Smooth muscle cell of the pulmonary artery (primary cell): ENCODE data around the gene PSMB1. TPM values are rescaled to one million over a fixed set of nuclear protein-coding genes. Genes with fewer than 3 reads are reported as not detected.

Source experiments
- total RNA-seq: library from RNA; depleted of rRNA; stranded (reverse); fragments of >200 nt; gene quantifications from 2 replicates; pipeline ENCODE4 v1.2.3, GENCODE V29; 2014

Gene PSMB1
- 180 and 233 TPM in 2 replicates for total RNA-seq

GRCh38 chr6:170552765-170553533 is at the start of gene PSMB1:
Gene PSMB1 (minus strand): TSS chr6:170553307. CDS start chr6:170553242, 65 bp downstream.

DNA sequence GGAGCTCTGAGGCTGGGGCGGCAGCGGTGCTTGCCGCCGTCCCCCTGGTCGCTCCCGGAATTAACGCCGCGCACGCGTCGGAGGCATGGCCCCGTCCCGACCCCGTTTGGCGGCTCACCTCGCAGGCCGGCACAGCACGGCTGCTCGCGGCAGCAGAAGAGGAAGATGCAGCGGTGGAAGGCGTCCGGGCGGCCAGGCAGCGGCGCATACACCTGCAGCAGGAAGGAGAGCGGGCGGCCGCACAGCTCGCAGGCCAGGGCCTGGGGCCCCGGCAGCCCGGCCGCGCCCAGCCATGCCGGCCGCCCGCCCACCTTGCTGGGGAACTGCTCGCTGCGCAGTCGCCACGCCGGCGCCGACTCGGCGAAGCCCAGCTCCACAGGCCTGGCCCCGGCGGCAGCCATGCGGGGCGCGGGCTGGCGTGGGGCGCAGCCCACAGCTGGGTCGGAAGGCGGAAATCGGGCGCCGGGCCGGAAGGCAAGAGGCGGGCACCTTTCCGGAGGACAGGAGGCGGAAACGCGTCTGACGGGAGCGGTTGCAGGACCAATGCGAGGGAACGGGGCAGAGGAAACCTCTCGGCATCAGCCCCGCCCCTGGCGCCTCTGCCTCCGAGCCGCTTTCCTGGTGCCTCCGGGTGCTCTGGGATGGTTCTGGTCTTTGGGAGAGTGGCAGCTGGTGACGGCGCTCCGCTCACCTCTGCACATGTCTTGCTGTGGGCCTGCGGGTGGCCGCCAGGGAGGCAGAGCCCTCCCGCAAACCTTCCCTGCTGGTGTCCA is 31.3 kb upstream of the PSMB1 start, which contains the start of gene PDCD2:
TSS of gene PDCD2 (minus strand) at position 457 of the 773 bp plus-strand sequence. CDS start at position 401, 56 bp downstream.

DNA sequence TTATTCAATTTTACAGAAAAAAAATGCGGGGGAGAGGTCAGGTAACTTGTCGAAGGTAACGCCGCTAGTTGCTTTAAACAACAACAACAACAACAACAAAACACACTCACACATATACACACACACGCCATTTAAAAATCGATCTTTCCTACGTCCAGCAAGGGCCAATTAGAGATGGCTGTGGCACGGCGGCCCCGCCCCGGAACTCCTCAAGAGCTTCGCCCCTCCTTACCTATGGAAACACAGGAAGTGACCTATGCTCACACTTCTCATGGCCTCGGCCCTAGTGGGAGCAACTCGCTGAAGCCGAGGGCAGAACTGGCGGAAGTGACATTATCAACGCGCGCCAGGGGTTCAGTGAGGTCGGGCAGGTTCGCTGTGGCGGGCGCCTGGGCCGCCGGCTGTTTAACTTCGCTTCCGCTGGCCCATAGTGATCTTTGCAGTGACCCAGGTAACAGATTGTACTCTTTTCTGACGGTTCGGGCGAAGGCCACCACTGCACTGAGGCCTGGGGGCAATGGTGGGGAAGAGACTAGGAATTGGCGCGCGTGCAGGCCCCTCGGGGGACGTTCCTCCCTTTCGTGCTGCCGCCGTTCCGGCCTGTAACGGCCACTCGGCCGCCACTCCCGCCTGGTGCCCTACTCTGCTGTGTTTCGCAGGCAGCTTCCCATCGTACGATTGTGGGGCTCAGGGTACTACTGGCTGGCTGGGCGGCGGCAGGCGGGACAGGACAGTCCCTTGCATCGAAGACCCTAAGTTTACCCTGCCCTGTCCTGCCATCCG is 1.1 kb upstream of the PSMB1 start, which contains the start of gene TBP:
TSS of gene TBP (plus strand) at position 357 of the 783 bp plus-strand sequence. CDS start 2,661 bp downstream, outside the sequence.

Other genes starting within 250 kb of the PSMB1 start
- gene FAM120B, start 246.5 kb downstream of the PSMB1 start, total RNA-seq, result 25.6 and 28.3 TPM in 2 replicates
- gene TBP, start 1.1 kb upstream of the PSMB1 start, total RNA-seq, result 9.6 and 14.9 TPM in 2 replicates
- gene PDCD2, start 31.3 kb upstream of the PSMB1 start, total RNA-seq, result 36.7 and 43.0 TPM in 2 replicates